ENCODE data around the gene P2RX7. TPM values are rescaled to one million over a fixed set of nuclear protein-coding genes. Genes with fewer than 3 reads are reported as not detected.

Gene P2RX7
- total RNA-seq, 1 experiment from 2014 or later = 0.55 TPM

DNA sequence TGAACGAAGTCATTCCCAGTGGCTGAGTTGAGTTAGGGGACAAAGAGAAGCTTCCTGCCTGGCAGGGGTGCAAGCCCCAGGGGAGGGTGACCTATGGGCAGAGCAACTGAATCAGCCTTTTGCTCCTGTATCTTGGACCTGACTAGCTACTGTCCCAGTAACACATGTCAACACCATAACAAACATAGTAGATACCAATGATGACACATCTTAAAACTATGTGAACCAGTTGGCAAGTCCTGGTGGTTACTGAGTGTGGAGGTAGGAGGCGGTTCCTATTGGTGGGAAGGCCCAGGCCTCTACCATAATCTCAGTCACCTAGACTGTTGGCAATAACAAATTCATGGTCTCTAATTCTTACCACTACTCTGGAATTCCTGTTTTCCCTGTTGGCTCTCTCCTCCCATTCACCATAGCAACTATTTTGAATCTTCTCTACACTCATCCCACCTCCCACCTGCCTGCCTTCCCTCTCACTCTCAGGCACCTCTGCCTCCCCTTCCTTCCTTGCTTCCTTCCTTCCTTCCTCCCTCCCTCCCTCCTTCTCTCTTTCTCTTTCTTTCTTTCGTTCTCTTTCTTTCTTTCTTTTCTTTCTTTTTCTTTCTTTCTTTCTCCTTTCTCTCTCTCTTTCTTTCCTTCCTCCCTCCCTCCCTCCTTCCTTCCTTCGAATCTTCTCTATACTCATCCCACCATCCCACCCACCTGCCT lies 8.1 kb upstream of the P2RX7 start:
- TF ChIP-seq, protein P1, sequence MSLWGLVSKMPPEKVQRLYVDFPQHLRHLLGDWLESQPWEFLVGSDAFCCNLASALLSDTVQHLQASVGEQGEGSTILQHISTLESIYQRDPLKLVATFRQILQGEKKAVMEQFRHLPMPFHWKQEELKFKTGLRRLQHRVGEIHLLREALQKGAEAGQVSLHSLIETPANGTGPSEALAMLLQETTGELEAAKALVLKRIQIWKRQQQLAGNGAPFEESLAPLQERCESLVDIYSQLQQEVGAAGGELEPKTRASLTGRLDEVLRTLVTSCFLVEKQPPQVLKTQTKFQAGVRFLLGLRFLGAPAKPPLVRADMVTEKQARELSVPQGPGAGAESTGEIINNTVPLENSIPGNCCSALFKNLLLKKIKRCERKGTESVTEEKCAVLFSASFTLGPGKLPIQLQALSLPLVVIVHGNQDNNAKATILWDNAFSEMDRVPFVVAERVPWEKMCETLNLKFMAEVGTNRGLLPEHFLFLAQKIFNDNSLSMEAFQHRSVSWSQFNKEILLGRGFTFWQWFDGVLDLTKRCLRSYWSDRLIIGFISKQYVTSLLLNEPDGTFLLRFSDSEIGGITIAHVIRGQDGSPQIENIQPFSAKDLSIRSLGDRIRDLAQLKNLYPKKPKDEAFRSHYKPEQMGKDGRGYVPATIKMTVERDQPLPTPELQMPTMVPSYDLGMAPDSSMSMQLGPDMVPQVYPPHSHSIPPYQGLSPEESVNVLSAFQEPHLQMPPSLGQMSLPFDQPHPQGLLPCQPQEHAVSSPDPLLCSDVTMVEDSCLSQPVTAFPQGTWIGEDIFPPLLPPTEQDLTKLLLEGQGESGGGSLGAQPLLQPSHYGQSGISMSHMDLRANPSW (CRISPR knock-in tag; conservative IDR thresholded peaks at IDR 0.05; ENCODE audit: low read depth) = no peak
- TF ChIP-seq, protein P2, sequence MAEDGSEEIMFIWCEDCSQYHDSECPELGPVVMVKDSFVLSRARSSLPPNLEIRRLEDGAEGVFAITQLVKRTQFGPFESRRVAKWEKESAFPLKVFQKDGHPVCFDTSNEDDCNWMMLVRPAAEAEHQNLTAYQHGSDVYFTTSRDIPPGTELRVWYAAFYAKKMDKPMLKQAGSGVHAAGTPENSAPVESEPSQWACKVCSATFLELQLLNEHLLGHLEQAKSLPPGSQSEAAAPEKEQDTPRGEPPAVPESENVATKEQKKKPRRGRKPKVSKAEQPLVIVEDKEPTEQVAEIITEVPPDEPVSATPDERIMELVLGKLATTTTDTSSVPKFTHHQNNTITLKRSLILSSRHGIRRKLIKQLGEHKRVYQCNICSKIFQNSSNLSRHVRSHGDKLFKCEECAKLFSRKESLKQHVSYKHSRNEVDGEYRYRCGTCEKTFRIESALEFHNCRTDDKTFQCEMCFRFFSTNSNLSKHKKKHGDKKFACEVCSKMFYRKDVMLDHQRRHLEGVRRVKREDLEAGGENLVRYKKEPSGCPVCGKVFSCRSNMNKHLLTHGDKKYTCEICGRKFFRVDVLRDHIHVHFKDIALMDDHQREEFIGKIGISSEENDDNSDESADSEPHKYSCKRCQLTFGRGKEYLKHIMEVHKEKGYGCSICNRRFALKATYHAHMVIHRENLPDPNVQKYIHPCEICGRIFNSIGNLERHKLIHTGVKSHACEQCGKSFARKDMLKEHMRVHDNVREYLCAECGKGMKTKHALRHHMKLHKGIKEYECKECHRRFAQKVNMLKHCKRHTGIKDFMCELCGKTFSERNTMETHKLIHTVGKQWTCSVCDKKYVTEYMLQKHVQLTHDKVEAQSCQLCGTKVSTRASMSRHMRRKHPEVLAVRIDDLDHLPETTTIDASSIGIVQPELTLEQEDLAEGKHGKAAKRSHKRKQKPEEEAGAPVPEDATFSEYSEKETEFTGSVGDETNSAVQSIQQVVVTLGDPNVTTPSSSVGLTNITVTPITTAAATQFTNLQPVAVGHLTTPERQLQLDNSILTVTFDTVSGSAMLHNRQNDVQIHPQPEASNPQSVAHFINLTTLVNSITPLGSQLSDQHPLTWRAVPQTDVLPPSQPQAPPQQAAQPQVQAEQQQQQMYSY (CRISPR knock-in tag; IDR thresholded peaks at IDR 0.05) = no peak
- TF ChIP-seq JUN (CRISPR knock-in tag; IDR thresholded peaks at IDR 0.05) = no peak
- TF ChIP-seq GTF2I (CRISPR knock-in tag; conservative IDR thresholded peaks at IDR 0.05) = no peak
- TF ChIP-seq ZNF416 (CRISPR knock-in tag; IDR thresholded peaks at IDR 0.05) = no peak
- TF ChIP-seq, protein P3, sequence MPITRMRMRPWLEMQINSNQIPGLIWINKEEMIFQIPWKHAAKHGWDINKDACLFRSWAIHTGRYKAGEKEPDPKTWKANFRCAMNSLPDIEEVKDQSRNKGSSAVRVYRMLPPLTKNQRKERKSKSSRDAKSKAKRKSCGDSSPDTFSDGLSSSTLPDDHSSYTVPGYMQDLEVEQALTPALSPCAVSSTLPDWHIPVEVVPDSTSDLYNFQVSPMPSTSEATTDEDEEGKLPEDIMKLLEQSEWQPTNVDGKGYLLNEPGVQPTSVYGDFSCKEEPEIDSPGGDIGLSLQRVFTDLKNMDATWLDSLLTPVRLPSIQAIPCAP (CRISPR knock-in tag; IDR thresholded peaks at IDR 0.05) = no peak
- no peak for TF ChIP-seq ZNF121 (CRISPR knock-in tag; IDR thresholded peaks at IDR 0.05)
- no peak for TF ChIP-seq TP53 (CRISPR knock-in tag; IDR thresholded peaks at IDR 0.05)
- TF ChIP-seq, protein P4, sequence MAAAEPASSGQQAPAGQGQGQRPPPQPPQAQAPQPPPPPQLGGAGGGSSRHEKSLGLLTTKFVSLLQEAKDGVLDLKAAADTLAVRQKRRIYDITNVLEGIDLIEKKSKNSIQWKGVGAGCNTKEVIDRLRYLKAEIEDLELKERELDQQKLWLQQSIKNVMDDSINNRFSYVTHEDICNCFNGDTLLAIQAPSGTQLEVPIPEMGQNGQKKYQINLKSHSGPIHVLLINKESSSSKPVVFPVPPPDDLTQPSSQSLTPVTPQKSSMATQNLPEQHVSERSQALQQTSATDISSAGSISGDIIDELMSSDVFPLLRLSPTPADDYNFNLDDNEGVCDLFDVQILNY (CRISPR knock-in tag; IDR thresholded peaks at IDR 0.05) = no peak
- no peak for TF ChIP-seq ZNF671 (CRISPR knock-in tag; IDR thresholded peaks at IDR 0.05)
- TF ChIP-seq NFE2L1 (CRISPR knock-in tag; IDR thresholded peaks at IDR 0.05) = no peak
- no peak for TF ChIP-seq ZNF423 (CRISPR knock-in tag; IDR thresholded peaks at IDR 0.05)
- no peak for TF ChIP-seq ATF1 (CRISPR knock-in tag; IDR thresholded peaks at IDR 0.05)
- no peak overlapping the region for H3K27ac Mint-ChIP-seq
- peaks cover 10% of the 10 kb centered on the region for H3K27me3 Mint-ChIP-seq (ENCODE audit: low read depth)
- peaks cover 12% of the 10 kb centered on the region for H3K9me3 Mint-ChIP-seq
- peak; percentile 56 for ATAC-seq
- DNase-seq (ENCODE audit: low spot score) = no peak
- CTCF ChIA-PET = no interaction called here
- no peak overlapping the region for H3K4me3 Mint-ChIP-seq
- H3K36me3 Mint-ChIP-seq = no peaks in the 10 kb centered on the region
- POLR2A ChIA-PET = interaction anchor here (0.5 kb wide), 1 partner anchor 301 kb away, joined by 3 read pairs; no protein-coding TSS in a partner anchor
- peaks cover 6% of the 10 kb centered on the region for H3K4me1 Mint-ChIP-seq

DNA sequence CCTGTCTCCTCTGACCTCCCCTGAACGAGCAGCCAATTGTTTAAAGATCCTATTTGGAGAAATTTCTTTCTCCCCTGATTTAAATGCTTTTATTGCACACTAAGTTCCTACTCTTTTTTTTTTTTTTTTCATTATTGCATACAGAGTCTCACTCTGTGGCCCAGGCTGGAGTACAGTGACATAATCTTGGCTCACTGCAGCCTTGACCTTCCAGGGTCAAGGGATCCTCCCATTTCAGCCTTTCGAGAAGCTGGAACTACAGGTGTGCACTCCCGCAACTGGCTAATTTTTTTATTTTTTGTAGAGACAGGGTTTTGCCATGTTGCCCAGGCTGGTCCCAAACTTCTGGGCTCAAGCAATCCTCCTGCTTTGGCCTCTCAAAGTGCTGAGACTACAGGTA lies 5.2 kb upstream of the P2RX7 start:
- H3K9me3 Mint-ChIP-seq = peaks cover 14% of the 10 kb centered on the region
- POLR2A ChIA-PET = no interaction called here
- DNase-seq (ENCODE audit: low spot score) = no peak
- no peaks in the 10 kb centered on the region for H3K36me3 Mint-ChIP-seq
- no peak for ATAC-seq
- TF ChIP-seq, protein P5, sequence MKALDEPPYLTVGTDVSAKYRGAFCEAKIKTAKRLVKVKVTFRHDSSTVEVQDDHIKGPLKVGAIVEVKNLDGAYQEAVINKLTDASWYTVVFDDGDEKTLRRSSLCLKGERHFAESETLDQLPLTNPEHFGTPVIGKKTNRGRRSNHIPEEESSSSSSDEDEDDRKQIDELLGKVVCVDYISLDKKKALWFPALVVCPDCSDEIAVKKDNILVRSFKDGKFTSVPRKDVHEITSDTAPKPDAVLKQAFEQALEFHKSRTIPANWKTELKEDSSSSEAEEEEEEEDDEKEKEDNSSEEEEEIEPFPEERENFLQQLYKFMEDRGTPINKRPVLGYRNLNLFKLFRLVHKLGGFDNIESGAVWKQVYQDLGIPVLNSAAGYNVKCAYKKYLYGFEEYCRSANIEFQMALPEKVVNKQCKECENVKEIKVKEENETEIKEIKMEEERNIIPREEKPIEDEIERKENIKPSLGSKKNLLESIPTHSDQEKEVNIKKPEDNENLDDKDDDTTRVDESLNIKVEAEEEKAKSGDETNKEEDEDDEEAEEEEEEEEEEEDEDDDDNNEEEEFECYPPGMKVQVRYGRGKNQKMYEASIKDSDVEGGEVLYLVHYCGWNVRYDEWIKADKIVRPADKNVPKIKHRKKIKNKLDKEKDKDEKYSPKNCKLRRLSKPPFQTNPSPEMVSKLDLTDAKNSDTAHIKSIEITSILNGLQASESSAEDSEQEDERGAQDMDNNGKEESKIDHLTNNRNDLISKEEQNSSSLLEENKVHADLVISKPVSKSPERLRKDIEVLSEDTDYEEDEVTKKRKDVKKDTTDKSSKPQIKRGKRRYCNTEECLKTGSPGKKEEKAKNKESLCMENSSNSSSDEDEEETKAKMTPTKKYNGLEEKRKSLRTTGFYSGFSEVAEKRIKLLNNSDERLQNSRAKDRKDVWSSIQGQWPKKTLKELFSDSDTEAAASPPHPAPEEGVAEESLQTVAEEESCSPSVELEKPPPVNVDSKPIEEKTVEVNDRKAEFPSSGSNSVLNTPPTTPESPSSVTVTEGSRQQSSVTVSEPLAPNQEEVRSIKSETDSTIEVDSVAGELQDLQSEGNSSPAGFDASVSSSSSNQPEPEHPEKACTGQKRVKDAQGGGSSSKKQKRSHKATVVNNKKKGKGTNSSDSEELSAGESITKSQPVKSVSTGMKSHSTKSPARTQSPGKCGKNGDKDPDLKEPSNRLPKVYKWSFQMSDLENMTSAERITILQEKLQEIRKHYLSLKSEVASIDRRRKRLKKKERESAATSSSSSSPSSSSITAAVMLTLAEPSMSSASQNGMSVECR (CRISPR knock-in tag; IDR thresholded peaks at IDR 0.05; ENCODE audit: borderline replicate concordance) = no peak
- TF ChIP-seq ZNF423 (CRISPR knock-in tag; IDR thresholded peaks at IDR 0.05) (no peak), ZNF232 (CRISPR knock-in tag; IDR thresholded peaks at IDR 0.05) (no peak), GTF2I (CRISPR knock-in tag; conservative IDR thresholded peaks at IDR 0.05) (no peak)
- TF ChIP-seq, protein P6, sequence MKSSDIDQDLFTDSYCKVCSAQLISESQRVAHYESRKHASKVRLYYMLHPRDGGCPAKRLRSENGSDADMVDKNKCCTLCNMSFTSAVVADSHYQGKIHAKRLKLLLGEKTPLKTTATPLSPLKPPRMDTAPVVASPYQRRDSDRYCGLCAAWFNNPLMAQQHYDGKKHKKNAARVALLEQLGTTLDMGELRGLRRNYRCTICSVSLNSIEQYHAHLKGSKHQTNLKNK (CRISPR knock-in tag; IDR thresholded peaks at IDR 0.05) = no peak
- peaks cover 7% of the 10 kb centered on the region for H3K27me3 Mint-ChIP-seq (ENCODE audit: low read depth)
- peaks cover 8% of the 10 kb centered on the region for H3K4me1 Mint-ChIP-seq
- H3K4me3 Mint-ChIP-seq = no peak overlapping the region
- CTCF ChIA-PET = no interaction called here
- no peak overlapping the region for H3K27ac Mint-ChIP-seq
